Measurements from ENCODE around the gene DUSP18. TPM values are rescaled to one million over a fixed set of nuclear protein-coding genes. Genes with fewer than 3 reads are reported as not detected.

The DUSP18 gene
- total and polyA plus RNA-seq, 2 of the 13 experiments (the other 11 are each of a cell fraction or from before 2014, with no cell fraction given), result 1.4 to 2.3 TPM

GRCh38 chr22:30628491-30628890 lies 39.2 kb downstream of the DUSP18 start (continued):
- TF ChIP-seq PRDM4 (CRISPR knock-in tag; IDR thresholded peaks at IDR 0.05; ENCODE audit: borderline replicate concordance), result no peak
- no peak for TF ChIP-seq RXRB (CRISPR knock-in tag; IDR thresholded peaks at IDR 0.05; ENCODE audit: borderline replicate concordance)
- TF ChIP-seq ZNF337 (CRISPR knock-in tag; IDR thresholded peaks at IDR 0.05; ENCODE audit: borderline replicate concordance, low read depth), result no peak
- no peak for TF ChIP-seq ARNT (IDR thresholded peaks at IDR 0.05)
- no peak for TF ChIP-seq ZNF619 (CRISPR knock-in tag; IDR thresholded peaks at IDR 0.05)
- TF ChIP-seq ZNF446 (CRISPR knock-in tag; IDR thresholded peaks at IDR 0.05), result no peak

GRCh38 chr22:30627471-30627870 lies 40.2 kb downstream of the DUSP18 start:
- in situ Hi-C loops (cut with HindIII; ENCODE audit: extremely low pct_ligation_motif_present, low pct_unique_long_range_greater_than_20kb) (no loop called here), intact Hi-C loops (cut with micrococcal nuclease; ENCODE audit: unreplicated experiment) (no loop called here)
- H3K9me3 ChIP-seq (ENCODE audit: low read length), result no peaks in the 10 kb centered on the region
- no peaks in the 10 kb centered on the region for H4K20me1 ChIP-seq (ENCODE audit: insufficient read depth, low read length)
- H3K4me1 ChIP-seq (ENCODE audit: insufficient read depth, low read length), result no peaks in the 10 kb centered on the region
- ATAC-seq, result no peak
- H3K4me2 ChIP-seq (ENCODE audit: low read depth, low read length), result no peak overlapping the region
- no peak overlapping the region for H3K27ac ChIP-seq (ENCODE audit: extremely low read length, insufficient read depth, low read length)
- ChIA-PET POLR2A (no interaction called here), CTCF (ENCODE audit: low intra/inter-chr PET ratio, low total read pairs) (no interaction called here)
- H3K27me3 ChIP-seq (ENCODE audit: control insufficient read depth in 1 of 2, insufficient read depth in 2 of 2, low read length in 2 of 2), result no peaks in the 10 kb centered on the region
- no peak for FAIRE-seq
- WGBS (ENCODE audit: low lambda C conversion rate), result 31% methylated on average over 5 of the region's 5 CpGs
- no peak overlapping the region for H3K4me3 ChIP-seq (replicated peaks in 1 of 3; ENCODE audit: insufficient read depth in 1 of 3, low read depth in 2 of 3, low read length in 3 of 3)
- no peaks in the 10 kb centered on the region for H3K36me3 ChIP-seq (replicated peaks in 1 of 2; ENCODE audit: control insufficient read depth in 1 of 2, insufficient read depth in 2 of 2, low read length in 2 of 2)
- no peak overlapping the region for H2AFZ ChIP-seq (ENCODE audit: low read length)
- BruUV-seq (replicated peaks), result no TSS peak
- H3K79me2 ChIP-seq (ENCODE audit: insufficient read depth, low read length), result no peaks in the 10 kb centered on the region
- DNase-seq (ENCODE audit: low spot score), result no peak
- H3K9ac ChIP-seq (ENCODE audit: insufficient read depth, low read depth, low read length), result no peak overlapping the region
- no peak for TF ChIP-seq ISX (CRISPR knock-in tag; conservative IDR thresholded peaks at IDR 0.05)
- no peak for TF ChIP-seq ZBTB14 (CRISPR knock-in tag; IDR thresholded peaks at IDR 0.05)
- TF ChIP-seq SMARCC2 (IDR thresholded peaks at IDR 0.05), result no peak
- no peak for TF ChIP-seq ATF7-NPFF (CRISPR knock-in tag; IDR thresholded peaks at IDR 0.05; ENCODE audit: low read depth)
- TF ChIP-seq ZNF292 (CRISPR knock-in tag; IDR thresholded peaks at IDR 0.05; ENCODE audit: borderline replicate concordance, low read depth), result no peak
- no peak for TF ChIP-seq ZSCAN30 (CRISPR knock-in tag; IDR thresholded peaks at IDR 0.05)
- TF ChIP-seq MXD4 (CRISPR knock-in tag; IDR thresholded peaks at IDR 0.05), result no peak
- TF ChIP-seq ZNF331 (CRISPR knock-in tag; IDR thresholded peaks at IDR 0.05), result no peak
- TF ChIP-seq DNMT3B (CRISPR knock-in tag; conservative IDR thresholded peaks at IDR 0.05), result no peak
- no peak for TF ChIP-seq ZNF704 (CRISPR knock-in tag; IDR thresholded peaks at IDR 0.05; ENCODE audit: borderline replicate concordance)
- no peak for TF ChIP-seq ZNF674 (CRISPR knock-in tag; IDR thresholded peaks at IDR 0.05; ENCODE audit: low read depth)
- no peak for TF ChIP-seq ZNF709 (CRISPR knock-in tag; IDR thresholded peaks at IDR 0.05)
- TF ChIP-seq FOXA1 (IDR thresholded peaks at IDR 0.05), result no peak
- no peak for TF ChIP-seq FOXA1 (CRISPR knock-in tag; IDR thresholded peaks at IDR 0.05)
- no peak for TF ChIP-seq ZNF274 (CRISPR knock-in tag; IDR thresholded peaks at IDR 0.05)
- TF ChIP-seq GTF3A (CRISPR knock-in tag; conservative IDR thresholded peaks at IDR 0.05), result no peak
- no peak for TF ChIP-seq NFRKB (IDR thresholded peaks at IDR 0.05)
